ENCODE measurements around the gene CHERP.

The CHERP gene

DNA sequence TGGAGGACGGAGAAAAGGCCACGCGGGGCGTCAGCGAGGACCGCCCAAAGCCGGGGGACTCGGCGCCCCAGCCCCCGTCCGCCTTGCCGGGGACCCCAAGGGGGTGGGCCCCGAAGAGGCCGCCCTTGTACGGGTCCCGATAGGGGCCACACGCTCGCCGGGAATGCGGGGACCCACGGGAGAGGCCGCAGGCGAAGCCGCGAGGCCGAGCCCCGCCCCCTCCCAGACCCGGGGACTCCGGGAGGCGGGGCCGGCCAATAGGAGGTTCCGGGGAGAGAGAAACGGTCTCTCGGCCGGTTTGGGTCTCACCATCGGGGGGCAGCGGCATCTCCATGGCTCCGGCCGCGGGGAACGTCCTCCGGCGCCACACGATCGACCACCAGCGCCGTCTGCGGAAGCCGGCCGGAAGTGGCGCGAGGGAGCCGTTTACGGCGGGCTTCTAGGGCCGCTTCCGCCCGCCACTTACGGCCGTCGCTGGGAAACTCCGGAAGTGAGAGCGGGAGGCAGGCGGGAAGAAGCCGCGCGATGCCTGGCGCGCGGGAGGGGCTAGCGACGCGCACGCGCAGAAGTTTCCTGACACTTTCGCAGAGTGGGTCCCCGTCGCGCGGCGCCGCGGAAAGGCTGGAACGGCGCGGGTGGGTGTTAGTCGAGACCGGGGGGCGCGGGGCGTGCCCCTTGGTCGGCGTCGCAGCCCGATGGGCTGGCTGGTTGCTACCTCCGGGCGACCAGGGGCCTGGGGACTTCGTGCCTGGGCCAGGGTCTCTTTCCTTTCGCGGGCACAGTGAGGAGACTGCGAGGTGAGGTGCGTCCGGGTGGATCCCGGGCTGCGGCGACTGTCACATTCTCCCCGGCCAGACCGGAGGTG, at the start of gene CHERP:
Gene CHERP (minus strand): TSS at position 393 of the 865 bp plus-strand sequence. CDS start 59 bp downstream, at position 334.
- peak; percentile 93 for DNase-seq (ENCODE audit: low spot score)

DNA sequence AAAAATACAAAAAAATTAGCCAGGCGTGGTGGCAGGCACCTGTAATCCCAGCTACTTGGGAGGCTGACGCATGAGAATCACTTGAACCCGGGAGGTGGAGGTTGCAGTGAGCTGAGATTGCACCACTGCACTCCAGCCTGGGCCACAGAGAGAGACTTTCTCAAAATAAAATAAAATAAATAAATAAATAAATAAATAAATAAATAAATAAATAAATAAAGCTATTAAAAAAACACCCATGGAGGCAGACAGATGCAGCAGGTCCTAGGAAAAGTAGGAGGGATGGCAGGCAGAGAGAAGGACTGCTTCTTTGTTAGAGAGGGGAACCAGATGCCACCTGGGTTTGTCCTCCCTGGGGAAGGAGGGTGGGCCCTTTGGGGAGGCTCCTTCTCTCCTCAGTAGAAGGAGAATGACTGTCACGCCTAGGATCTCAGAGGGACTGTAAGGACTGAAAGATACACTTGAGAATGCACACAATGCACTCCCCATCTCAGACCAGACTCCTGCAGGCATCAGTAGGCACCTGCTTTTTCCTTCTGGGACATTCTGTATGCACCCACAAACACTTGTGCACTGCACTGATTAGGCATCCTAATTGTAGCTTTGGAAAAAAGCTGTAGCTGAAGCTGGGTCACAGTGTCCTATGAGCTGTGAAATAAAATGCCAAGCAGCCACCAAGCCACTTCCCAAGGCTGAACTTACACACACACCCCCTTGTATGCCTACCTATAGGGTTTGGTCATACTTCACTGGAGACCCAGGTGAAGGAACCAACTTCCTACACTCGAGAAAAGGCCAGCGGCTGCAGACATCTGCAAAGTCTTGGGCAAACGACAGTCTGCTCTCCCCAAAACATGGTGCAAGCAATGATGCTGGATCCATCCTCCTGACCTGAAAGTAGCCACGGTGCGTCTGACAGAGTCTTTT, 48.9 kb upstream of the CHERP start:
- DNase-seq (ENCODE audit: low spot score), result no peak

GRCh38 chr19:16589917-16590316, 47.7 kb upstream of the CHERP start:
- DNase-seq (ENCODE audit: low spot score), result no peak

DNA sequence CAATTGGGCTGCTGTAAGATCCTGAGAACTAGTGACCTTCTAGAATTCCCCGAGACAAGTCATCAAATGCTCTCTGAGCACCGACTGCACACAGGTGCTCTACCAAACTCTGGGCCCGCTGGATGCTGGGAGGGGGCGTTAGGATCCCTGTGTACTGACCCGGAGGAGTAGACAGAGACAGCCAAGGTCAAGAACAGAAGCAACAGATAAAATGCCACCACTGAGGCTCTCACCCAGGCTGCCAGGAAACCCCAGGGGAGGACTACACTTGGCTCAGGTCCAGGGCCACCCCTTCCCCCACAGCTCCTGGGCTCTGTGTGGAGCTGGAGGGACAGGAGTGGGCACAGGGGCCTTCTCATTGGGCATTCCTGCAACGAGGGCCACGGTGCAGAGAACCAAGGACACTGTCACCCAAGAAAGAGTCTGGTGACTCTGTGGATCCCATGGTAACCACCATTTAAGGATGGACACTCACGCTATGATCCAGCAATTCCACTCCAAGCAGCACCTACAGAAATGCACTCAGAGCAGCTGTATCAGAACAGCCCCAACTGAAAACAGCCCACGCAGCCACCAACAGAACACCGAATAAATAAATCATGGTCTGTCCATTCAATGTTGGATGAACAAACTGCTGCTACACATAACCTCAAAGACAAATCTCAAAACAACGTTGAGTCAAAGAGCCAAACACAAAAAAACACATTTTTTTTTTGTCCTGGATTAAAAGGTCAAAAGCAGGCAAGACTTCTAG, 46.8 kb upstream of the CHERP start:
- DNase-seq (ENCODE audit: low spot score), result no peak

GRCh38 chr19:16587833-16588823, 45.9 kb upstream of the CHERP start:
- DNase-seq (ENCODE audit: low spot score), result peak; percentile 65

- no peak for DNase-seq (ENCODE audit: low spot score)
Observed at GRCh38 chr19:16586991-16587832, 45.0 kb upstream of the CHERP start.

- no peak for DNase-seq (ENCODE audit: low spot score)
Observed at GRCh38 chr19:16586477-16586871, 44.2 kb upstream of the CHERP start.

GRCh38 chr19:16585808-16586476, 43.7 kb upstream of the CHERP start:
- DNase-seq (ENCODE audit: low spot score), result no peak

DNA sequence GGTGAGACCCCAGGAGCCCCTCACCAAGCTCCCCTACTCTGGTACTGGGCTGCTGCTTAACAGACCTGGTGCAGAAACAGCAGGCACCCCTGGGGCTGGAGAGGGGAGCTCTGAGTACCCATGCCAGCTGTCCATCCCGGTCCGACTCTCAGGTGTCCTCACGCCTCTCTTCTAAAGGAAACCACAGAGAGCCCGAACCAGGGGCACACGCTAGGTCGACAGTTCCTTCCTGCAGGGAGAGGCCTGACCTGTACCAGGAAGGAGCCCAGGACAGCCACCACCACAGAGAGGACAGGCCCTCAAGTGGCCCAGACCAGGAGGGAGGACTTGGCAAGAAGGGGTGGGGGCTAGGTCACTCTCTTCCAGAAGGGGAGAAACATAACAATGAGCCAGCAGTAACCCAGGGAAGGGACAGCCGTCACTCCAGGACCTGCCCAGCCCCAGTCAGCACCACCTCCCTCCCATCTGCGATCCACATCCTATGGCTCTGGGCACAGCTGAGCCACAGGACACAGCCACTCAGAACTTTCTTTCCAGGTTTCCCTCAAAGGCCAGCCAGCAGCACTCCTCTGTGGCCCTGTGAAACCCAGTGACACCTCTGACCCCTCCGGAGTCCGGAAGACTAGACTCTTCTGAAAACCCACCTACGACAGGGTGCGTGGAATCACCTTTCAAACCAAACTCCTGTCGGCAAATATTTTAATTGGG, 43.0 kb upstream of the CHERP start:
- no peak for DNase-seq (ENCODE audit: low spot score)

- DNase-seq (ENCODE audit: low spot score), result peak; percentile 82
Observed at GRCh38 chr19:16584248-16585093, 42.2 kb upstream of the CHERP start.

GRCh38 chr19:16582486-16583261, 40.4 kb upstream of the CHERP start:
- no peak for DNase-seq (ENCODE audit: low spot score)

GRCh38 chr19:16581971-16582343, 39.7 kb upstream of the CHERP start:
- no peak for DNase-seq (ENCODE audit: low spot score)

DNA sequence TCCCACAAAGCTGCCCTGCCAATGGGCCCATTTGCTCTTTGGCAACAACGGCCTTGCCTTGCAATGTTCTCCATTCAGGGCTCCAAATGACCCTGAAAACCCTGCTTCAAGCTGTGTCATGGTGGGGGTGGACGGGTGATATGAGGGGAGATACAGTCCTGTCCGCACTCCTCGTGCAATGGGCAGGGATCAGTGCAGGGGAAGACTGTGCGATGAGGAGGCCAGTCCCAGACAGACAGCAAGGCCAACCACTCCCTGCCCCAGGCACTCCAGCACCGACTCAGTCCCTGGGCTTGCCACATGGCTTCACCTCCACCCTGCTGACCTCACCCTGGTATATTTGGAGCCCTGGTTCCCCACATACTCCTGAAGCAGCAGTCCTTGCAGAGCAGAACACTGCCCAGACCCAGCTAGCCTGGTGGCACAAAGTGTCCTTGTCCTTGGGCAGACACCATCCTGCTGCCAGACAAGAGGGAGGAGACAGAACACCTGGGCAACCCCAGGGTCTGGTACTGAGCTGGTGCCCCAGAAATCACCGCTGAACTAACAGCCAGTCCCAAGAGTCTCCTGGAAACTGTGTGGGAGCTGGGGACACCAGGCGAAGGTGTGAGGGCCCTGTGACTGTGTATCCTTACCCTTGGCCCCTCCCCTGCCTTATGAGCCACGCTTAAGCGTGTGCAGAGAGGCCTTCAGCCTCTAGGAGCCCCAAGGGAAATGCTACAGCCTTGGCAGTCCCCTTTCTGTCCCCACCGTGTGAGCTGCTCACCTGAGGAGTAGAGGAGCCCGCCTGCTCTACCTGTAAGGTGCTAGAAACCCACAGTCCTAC, 39.1 kb upstream of the CHERP start:
- no peak for DNase-seq (ENCODE audit: low spot score)

- DNase-seq (ENCODE audit: low spot score), result no peak
Observed at GRCh38 chr19:16579381-16579780, 37.1 kb upstream of the CHERP start.

- no peak for DNase-seq (ENCODE audit: low spot score)
Observed at GRCh38 chr19:16577531-16577985, 35.3 kb upstream of the CHERP start.
